Stimulated activated CD4-positive, alpha-beta T cell treated with anti-CD3 and anti-CD28 coated beads, Interleukin-4, amount 100 ng/mL, for 48 hours (primary cell): ENCODE results near the gene GGN.
"Not testable (repeated sequence)": the region's sequence is repeated elsewhere in the genome, so short reads cannot be mapped to it uniquely, and the experiment has no call there.

Experiments used
- DNase-seq, 2 donors: peaks; one replicate each; pipeline ENCODE4 v3.0.0-alpha.2; 2020; ENCODE audit warnings: low read depth in 2 of 2

GGN gene

GRCh38 chr19:38361633-38362075, 26.2 kb downstream of the GGN start:
- peak; percentile 66 to 77 for DNase-seq

- DNase-seq = no peak
These were observed 26.8 kb downstream of the GGN start for GRCh38 chr19:38360839-38361631.

GRCh38 chr19:38360351-38360750, 27.5 kb downstream of the GGN start:
- no peak for DNase-seq

GRCh38 chr19:38359242-38360021, 28.4 kb downstream of the GGN start:
- DNase-seq = no peak

- DNase-seq = no peak
These were observed 29.8 kb downstream of the GGN start for GRCh38 chr19:38358071-38358470.

- no peak for DNase-seq
These were observed 31.8 kb downstream of the GGN start for GRCh38 chr19:38355728-38356725.

GRCh38 chr19:38352611-38353010, 35.2 kb downstream of the GGN start:
- no peak for DNase-seq

- DNase-seq = no peak
These were observed 35.9 kb downstream of the GGN start for GRCh38 chr19:38351865-38352395.

GRCh38 chr19:38350883-38351282, 37.0 kb downstream of the GGN start:
- no peak for DNase-seq

GRCh38 chr19:38346837-38347236, 41.0 kb downstream of the GGN start:
- DNase-seq = no peak

- no peak for DNase-seq
These were observed 46.9 kb downstream of the GGN start for GRCh38 chr19:38340927-38341326.

GRCh38 chr19:38339011-38339410, 48.8 kb downstream of the GGN start:
- DNase-seq = not testable (repeated sequence)

GRCh38 chr19:38337360-38337653, 50.5 kb downstream of the GGN start:
- no peak for DNase-seq

GRCh38 chr19:38336638-38337359, 51.0 kb downstream of the GGN start:
- peak; percentile 92 to 93 for DNase-seq

GRCh38 chr19:38335949-38336637, 51.7 kb downstream of the GGN start:
- DNase-seq = peak; percentile 93 to 97
